ENCODE data around the gene FCGR3A. TPM values are rescaled to one million over a fixed set of nuclear protein-coding genes. Genes with fewer than 3 reads are reported as not detected.
"Not testable (repeated sequence)": the region's sequence is repeated elsewhere in the genome, so short reads cannot be mapped to it uniquely, and the experiment has no call there.

Gene FCGR3A
- polyA plus RNA-seq, 3 donors, result 35.9 to 138 (median 131) TPM

- intact Hi-C loops (cut with micrococcal nuclease); H3K4me3 Mint-ChIP-seq; H3K9me3 Mint-ChIP-seq; H2AFZ ChIP-seq (ENCODE audit: insufficient read depth, low read depth, low read length, poor library complexity, severe bottlenecking); H3K27ac ChIP-seq (ENCODE audit: low read depth in 1 of 2, low read length in 2 of 2); H3K27me3 Mint-ChIP-seq (ENCODE audit: low read depth in 3 of 3); H3K9ac ChIP-seq (ENCODE audit: insufficient read depth, low read length, poor library complexity, severe bottlenecking); DNase-seq; H3K9me3 ChIP-seq (replicated peaks in 1 of 2; ENCODE audit: control insufficient read depth in 1 of 2, insufficient read depth in 1 of 2, low read length in 2 of 2); H3K27me3 ChIP-seq (ENCODE audit: control insufficient read depth in 2 of 2, insufficient read depth in 2 of 2, low read length in 2 of 2); H3K4me3 ChIP-seq (replicated peaks in 1 of 3; ENCODE audit: low read depth in 2 of 3, low read length in 3 of 3); H3K4me2 ChIP-seq (replicated peaks; ENCODE audit: extremely low read depth, low read length, poor library complexity, severe bottlenecking); H3K79me2 ChIP-seq (ENCODE audit: insufficient read depth, low read length): not testable (repeated sequence)
- no CpG with 5 or more reads among the region's 1 CpG for WGBS (ENCODE audit: insufficient coverage)
- Histone ChIP-seq H3K4me1 (ENCODE audit: control insufficient read depth in 1 of 2, insufficient read depth in 2 of 2, low read length in 2 of 2) (peaks cover 6 to 32% of the 10 kb centered on the region in 2 donors), H3K36me3 (replicated peaks in 1 of 2; ENCODE audit: control insufficient read depth in 1 of 2, insufficient read depth in 2 of 2, low read length in 2 of 2) (peaks cover 59 to 80% of the 10 kb centered on the region in 2 donors), H4K20me1 (ENCODE audit: insufficient read depth, low read length) (peaks cover 61% of the 10 kb centered on the region)
- Mint-ChIP-seq H3K36me3 (peaks cover 78 to 81% of the 10 kb centered on the region in 2 donors), H3K27ac (peak overlapping the region in 1 of 7 donors; percentile 52), H3K4me1 (peaks cover 45% of the 10 kb centered on the region)
These were observed 35.7 kb downstream of the FCGR3A start for GRCh38 chr1:161513953-161514352.

- Histone ChIP-seq H3K4me1 (ENCODE audit: control insufficient read depth in 1 of 2, insufficient read depth in 2 of 2, low read length in 2 of 2) (peaks cover 12 to 36% of the 10 kb centered on the region in 2 donors), H3K36me3 (replicated peaks in 1 of 2; ENCODE audit: control insufficient read depth in 1 of 2, insufficient read depth in 2 of 2, low read length in 2 of 2) (peaks cover 60 to 79% of the 10 kb centered on the region in 2 donors), H4K20me1 (ENCODE audit: insufficient read depth, low read length) (peaks cover 64% of the 10 kb centered on the region)
- H3K27me3 ChIP-seq (ENCODE audit: control insufficient read depth in 2 of 2, insufficient read depth in 2 of 2, low read length in 2 of 2); H3K4me3 ChIP-seq (replicated peaks in 1 of 3; ENCODE audit: low read depth in 2 of 3, low read length in 3 of 3); H2AFZ ChIP-seq (ENCODE audit: insufficient read depth, low read depth, low read length, poor library complexity, severe bottlenecking); H3K9me3 Mint-ChIP-seq; H3K4me3 Mint-ChIP-seq; H3K9ac ChIP-seq (ENCODE audit: insufficient read depth, low read length, poor library complexity, severe bottlenecking); H3K9me3 ChIP-seq (replicated peaks in 1 of 2; ENCODE audit: control insufficient read depth in 1 of 2, insufficient read depth in 1 of 2, low read length in 2 of 2); intact Hi-C loops (cut with micrococcal nuclease); H3K4me2 ChIP-seq (replicated peaks; ENCODE audit: extremely low read depth, low read length, poor library complexity, severe bottlenecking); H3K27me3 Mint-ChIP-seq (ENCODE audit: low read depth in 3 of 3); H3K27ac ChIP-seq (ENCODE audit: low read depth in 1 of 2, low read length in 2 of 2); H3K79me2 ChIP-seq (ENCODE audit: insufficient read depth, low read length); DNase-seq: not testable (repeated sequence)
- WGBS (ENCODE audit: insufficient coverage), result no CpG with 5 or more reads among the region's 1 CpG
- Mint-ChIP-seq H3K27ac (peak overlapping the region in 2 of 7 donors; percentile 55 to 63), H3K36me3 (peaks cover 77 to 81% of the 10 kb centered on the region in 2 donors), H3K4me1 (peaks cover 50% of the 10 kb centered on the region)
These were observed 36.2 kb downstream of the FCGR3A start for GRCh38 chr1:161513448-161513780.

GRCh38 chr1:161512636-161513447 lies 36.8 kb downstream of the FCGR3A start:
- H3K9me3 ChIP-seq (replicated peaks in 1 of 2; ENCODE audit: control insufficient read depth in 1 of 2, insufficient read depth in 1 of 2, low read length in 2 of 2); H3K4me3 Mint-ChIP-seq; DNase-seq; H3K27me3 ChIP-seq (ENCODE audit: control insufficient read depth in 2 of 2, insufficient read depth in 2 of 2, low read length in 2 of 2); intact Hi-C loops (cut with micrococcal nuclease); H3K4me2 ChIP-seq (replicated peaks; ENCODE audit: extremely low read depth, low read length, poor library complexity, severe bottlenecking); H3K27me3 Mint-ChIP-seq (ENCODE audit: low read depth in 3 of 3); H2AFZ ChIP-seq (ENCODE audit: insufficient read depth, low read depth, low read length, poor library complexity, severe bottlenecking); H3K27ac ChIP-seq (ENCODE audit: low read depth in 1 of 2, low read length in 2 of 2); H3K9me3 Mint-ChIP-seq; H3K79me2 ChIP-seq (ENCODE audit: insufficient read depth, low read length); H3K9ac ChIP-seq (ENCODE audit: insufficient read depth, low read length, poor library complexity, severe bottlenecking); H3K4me3 ChIP-seq (replicated peaks in 1 of 3; ENCODE audit: low read depth in 2 of 3, low read length in 3 of 3): not testable (repeated sequence)
- Mint-ChIP-seq H3K4me1 (peaks cover 54% of the 10 kb centered on the region), H3K36me3 (peaks cover 76 to 81% of the 10 kb centered on the region in 2 donors), H3K27ac (peak overlapping the region in 2 of 7 donors; percentile 10 to 82)
- WGBS (ENCODE audit: insufficient coverage), result 100% methylated on average over 5 of the region's 6 CpGs
- peaks cover 60 to 78% of the 10 kb centered on the region in 2 donors for H3K36me3 ChIP-seq (replicated peaks in 1 of 2; ENCODE audit: control insufficient read depth in 1 of 2, insufficient read depth in 2 of 2, low read length in 2 of 2)
- peaks cover 18 to 42% of the 10 kb centered on the region in 2 donors for H3K4me1 ChIP-seq (ENCODE audit: control insufficient read depth in 1 of 2, insufficient read depth in 2 of 2, low read length in 2 of 2)
- H4K20me1 ChIP-seq (ENCODE audit: insufficient read depth, low read length), result peaks cover 64% of the 10 kb centered on the region

Data from CD14-positive monocyte (primary cell).